Kidney epithelial cell (primary cell): ENCODE data around the gene PCDHGB1. TPM values are rescaled to one million over a fixed set of nuclear protein-coding genes. Genes with fewer than 3 reads are reported as not detected.
"Not testable (repeated sequence)": the region's sequence is repeated elsewhere in the genome, so short reads cannot be mapped to it uniquely, and the experiment has no call there.

Experiments used
- DNase-seq: peaks from one replicate; pipeline ENCODE4 v3.0.0-alpha.2; 2010; ENCODE audit warnings: low read depth
- H3K27me3 ChIP-seq: 2 replicates; pipeline ENCODE4 v1.6.0; 2011; ENCODE audit warnings: low read length; ENCODE audit not compliant: control insufficient read depth, insufficient read depth
- H3K36me3 ChIP-seq: 2 replicates; pipeline ENCODE4 v1.5.1; 2011; ENCODE audit warnings: low read length; ENCODE audit not compliant: control insufficient read depth, insufficient read depth
- H3K4me3 ChIP-seq: 2 replicates; pipeline ENCODE4 v1.5.1; 2011; ENCODE audit warnings: low read depth, mild to moderate bottlenecking, control low read depth, low read length
- total RNA-seq: library from RNA; depleted of rRNA; stranded (reverse); fragments of >200 nt; gene quantifications from 2 replicates; pipeline ENCODE4 v1.2.3, GENCODE V29; 2015
- TF ChIP-seq, protein P1 (sequence below): IDR thresholded peaks from 2 replicates; pipeline ENCODE4 v1.5.1; 2011; ENCODE audit warnings: mild to moderate bottlenecking, moderate library complexity, low read length, control low read depth, inconsistent platforms; ENCODE audit not compliant: insufficient read depth, poor library complexity, severe bottlenecking

Gene PCDHGB1
- total RNA-seq, 1 donor from 2014 or later: 1.6 TPM

GRCh38 chr5:141343953-141344463, 5.9 kb upstream of the PCDHGB1 start:
- DNase-seq: no peak
- Histone ChIP-seq H3K4me3 (peak overlapping the region; percentile 7), H3K27me3 (peaks cover 14% of the 10 kb centered on the region), H3K36me3 (no peaks in the 10 kb centered on the region)
- TF ChIP-seq, protein P1, sequence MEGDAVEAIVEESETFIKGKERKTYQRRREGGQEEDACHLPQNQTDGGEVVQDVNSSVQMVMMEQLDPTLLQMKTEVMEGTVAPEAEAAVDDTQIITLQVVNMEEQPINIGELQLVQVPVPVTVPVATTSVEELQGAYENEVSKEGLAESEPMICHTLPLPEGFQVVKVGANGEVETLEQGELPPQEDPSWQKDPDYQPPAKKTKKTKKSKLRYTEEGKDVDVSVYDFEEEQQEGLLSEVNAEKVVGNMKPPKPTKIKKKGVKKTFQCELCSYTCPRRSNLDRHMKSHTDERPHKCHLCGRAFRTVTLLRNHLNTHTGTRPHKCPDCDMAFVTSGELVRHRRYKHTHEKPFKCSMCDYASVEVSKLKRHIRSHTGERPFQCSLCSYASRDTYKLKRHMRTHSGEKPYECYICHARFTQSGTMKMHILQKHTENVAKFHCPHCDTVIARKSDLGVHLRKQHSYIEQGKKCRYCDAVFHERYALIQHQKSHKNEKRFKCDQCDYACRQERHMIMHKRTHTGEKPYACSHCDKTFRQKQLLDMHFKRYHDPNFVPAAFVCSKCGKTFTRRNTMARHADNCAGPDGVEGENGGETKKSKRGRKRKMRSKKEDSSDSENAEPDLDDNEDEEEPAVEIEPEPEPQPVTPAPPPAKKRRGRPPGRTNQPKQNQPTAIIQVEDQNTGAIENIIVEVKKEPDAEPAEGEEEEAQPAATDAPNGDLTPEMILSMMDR: no peak

GRCh38 chr5:141345327-141345726, 4.6 kb upstream of the PCDHGB1 start:
- TF ChIP-seq, protein P1: no peak
- peaks cover 8% of the 10 kb centered on the region for H3K27me3 ChIP-seq
- no peak for DNase-seq
- H3K36me3 ChIP-seq: no peaks in the 10 kb centered on the region
- H3K4me3 ChIP-seq: no peak overlapping the region

DNA sequence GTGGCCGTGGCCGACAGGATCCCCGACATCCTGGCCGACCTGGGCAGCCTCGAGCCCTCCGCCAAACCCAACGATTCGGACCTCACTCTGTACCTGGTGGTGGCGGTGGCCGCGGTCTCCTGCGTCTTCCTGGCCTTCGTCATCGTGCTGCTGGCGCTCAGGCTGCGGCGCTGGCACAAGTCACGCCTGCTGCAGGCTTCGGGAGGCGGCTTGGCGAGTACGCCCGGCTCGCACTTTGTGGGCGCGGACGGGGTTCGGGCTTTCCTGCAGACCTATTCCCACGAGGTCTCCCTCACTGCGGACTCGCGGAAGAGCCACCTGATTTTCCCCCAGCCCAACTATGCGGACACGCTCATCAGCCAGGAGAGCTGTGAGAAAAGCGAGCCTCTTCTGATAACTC, 3.9 kb upstream of the PCDHGB1 start:
- H3K27me3 ChIP-seq: peaks cover 10% of the 10 kb centered on the region
- not testable (repeated sequence) for DNase-seq, H3K4me3 ChIP-seq, H3K36me3 ChIP-seq

GRCh38 chr5:141351591-141351990, 1.7 kb downstream of the PCDHGB1 start:
- Histone ChIP-seq H3K36me3 (no peaks in the 10 kb centered on the region), H3K4me3 (no peak overlapping the region), H3K27me3 (peaks cover 16% of the 10 kb centered on the region)
- TF ChIP-seq, protein P1: no peak
- DNase-seq: no peak

GRCh38 chr5:141354900-141355469, 5.1 kb downstream of the PCDHGB1 start, which contains the start of gene PCDHGA4:
Gene PCDHGA4, plus strand, starts transcription at chr5:141355021. Its CDS starts 87 bp downstream, at chr5:141355108.
- Histone ChIP-seq H3K4me3 (no peak within 1 kb of the TSS), H3K36me3 (no peaks in the 10 kb centered on the region), H3K27me3 (peaks cover 18% of the 10 kb centered on the region)
- no peak for DNase-seq
- TF ChIP-seq, protein P1: peak; percentile 14

- no peak overlapping the region for H3K4me3 ChIP-seq
- no peaks in the 10 kb centered on the region for H3K36me3 ChIP-seq
- DNase-seq: no peak
- TF ChIP-seq, protein P1: no peak
- peaks cover 17% of the 10 kb centered on the region for H3K27me3 ChIP-seq
These were observed 5.7 kb downstream of the PCDHGB1 start for GRCh38 chr5:141355641-141356040.
